Measurements from ENCODE around the gene GPR146.

DNA sequence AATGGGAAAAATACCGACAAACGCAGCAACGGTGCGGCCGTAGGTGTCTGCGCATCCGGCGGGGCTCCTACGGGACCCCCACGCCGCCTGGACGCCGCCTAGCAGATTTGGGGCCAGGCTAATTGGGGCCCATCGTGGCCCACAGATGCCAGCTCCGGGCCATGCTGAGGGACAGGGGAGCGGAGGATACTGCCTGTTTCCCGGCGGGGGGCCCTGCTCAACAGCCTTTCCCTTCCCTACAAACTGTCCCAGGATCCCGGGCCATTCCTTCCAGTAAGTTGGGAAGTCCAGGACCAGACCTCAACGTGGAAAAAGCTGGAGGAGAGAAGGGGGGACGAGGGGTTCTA is 21.9 kb downstream of the GPR146 start:
- no peak for TF ChIP-seq EZH2 (IDR thresholded peaks at IDR 0.05; ENCODE audit: insufficient read depth, poor library complexity, severe bottlenecking)
- TF ChIP-seq EZH2phosphoT487 (IDR thresholded peaks at IDR 0.05; ENCODE audit: insufficient read depth, low read depth) = no peak

All from GM23248 (cell line).